Endothelial cell of umbilical vein (primary cell): ENCODE results near the gene DMRTB1.

ENCODE experiments used
- CTCF ChIP-seq, 2 donors: IDR thresholded peaks; 1 replicate in 1 of 2; 2 replicates in 1 of 2; pipeline ENCODE4 v1.5.1; 2011; ENCODE audit warnings: low read length in 2 of 2, mild to moderate bottlenecking in 2 of 2, moderate library complexity in 2 of 2, control low read depth in 1 of 2, inconsistent platforms in 1 of 2, low read depth in 1 of 2; ENCODE audit not compliant: insufficient read depth in 1 of 2; ENCODE audit errors: extremely low read depth in 1 of 2
- EZH2 ChIP-seq: IDR thresholded peaks from 2 replicates; pipeline ENCODE4 v1.6.1; 2012; ENCODE audit warnings: borderline replicate concordance, low read depth, mild to moderate bottlenecking, moderate library complexity, low read length, inconsistent platforms; ENCODE audit not compliant: severe bottlenecking
- GATA2 ChIP-seq: IDR thresholded peaks from 2 replicates; pipeline ENCODE4 v1.7.0; 2011; ENCODE audit warnings: low read depth, mild to moderate bottlenecking, moderate library complexity, mixed read lengths, low read length; ENCODE audit not compliant: insufficient read length, insufficient read depth
- JUN ChIP-seq: IDR thresholded peaks from 2 replicates; pipeline ENCODE4 v1.6.1; 2011; ENCODE audit warnings: borderline replicate concordance, low read depth; ENCODE audit not compliant: insufficient read length, insufficient read depth
- MYC ChIP-seq: IDR thresholded peaks from one replicate; pipeline ENCODE4 v1.6.1; 2011; ENCODE audit warnings: mild to moderate bottlenecking, low read depth, low read length
- POLR2A ChIP-seq: IDR thresholded peaks from 2 replicates; pipeline ENCODE4 v1.6.1; 2012; ENCODE audit warnings: low read depth, mild to moderate bottlenecking, control low read depth, low read length
- POLR2AphosphoS5 ChIP-seq: IDR thresholded peaks from 2 replicates; pipeline ENCODE4 v1.6.1; 2012; ENCODE audit warnings: low read depth, mild to moderate bottlenecking, control low read depth, low read length, moderate library complexity; ENCODE audit not compliant: insufficient read depth
- TF ChIP-seq, protein P1 (sequence below): IDR thresholded peaks from 2 replicates; pipeline ENCODE4 v1.6.1; 2011; ENCODE audit not compliant: insufficient read depth, insufficient read length

DNA sequence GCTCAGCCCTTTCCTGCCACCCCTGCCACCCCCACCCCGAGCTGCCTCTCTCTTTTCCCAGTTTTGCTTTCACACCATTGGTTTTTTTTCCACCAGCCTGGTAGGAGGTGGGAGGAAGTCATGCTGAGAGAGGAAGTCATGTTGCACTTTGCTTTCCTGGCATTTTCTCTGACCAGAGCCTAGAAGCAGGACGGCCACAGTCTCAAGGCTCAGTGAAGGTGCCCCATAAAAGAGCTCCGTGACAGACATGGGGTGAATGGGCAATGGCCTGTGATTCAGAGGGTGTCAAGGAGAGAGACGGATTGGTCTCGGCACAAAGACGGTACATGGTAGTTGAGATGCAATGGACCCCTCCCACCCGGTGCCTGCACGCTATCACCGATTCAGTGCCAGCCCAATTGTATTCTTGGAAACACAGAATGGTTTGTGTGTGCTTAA, 42.1 kb upstream of the DMRTB1 start:
- TF ChIP-seq EZH2 (no peak), CTCF (IDR thresholded peaks at IDR 0.05; ENCODE audit: extremely low read depth in 1 of 2, insufficient read depth in 1 of 2, low read depth in 1 of 2, low read length in 2 of 2) (no peak), POLR2AphosphoS5 (no peak), GATA2 (no peak), POLR2A (no peak), JUN (no peak), MYC (no peak)
- TF ChIP-seq, protein P1, sequence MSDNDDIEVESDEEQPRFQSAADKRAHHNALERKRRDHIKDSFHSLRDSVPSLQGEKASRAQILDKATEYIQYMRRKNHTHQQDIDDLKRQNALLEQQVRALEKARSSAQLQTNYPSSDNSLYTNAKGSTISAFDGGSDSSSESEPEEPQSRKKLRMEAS: no peak
